DMS114 treated with DMSO at 0.1 percent for 48 hours (cell line): ENCODE results near the gene CHADL.
A peak's percentile ranks its signal among the peaks of the same experiment; 100 is the strongest.
"Not testable (repeated sequence)": the region's sequence is repeated elsewhere in the genome, so short reads cannot be mapped to it uniquely, and the experiment has no call there.

Experiments
- DNase-seq: peaks from one replicate; lab custom pipeline; 2025; ENCODE audit not compliant: unreplicated experiment; lab: John Stamatoyannopoulos, UW

CHADL gene

GRCh38 chr22:41197038-41197972 is 43.4 kb downstream of the CHADL start:
- peak; percentile 60 for DNase-seq

GRCh38 chr22:41193829-41194228 is 46.9 kb downstream of the CHADL start:
- no peak for DNase-seq

GRCh38 chr22:41191467-41191866 is 49.3 kb downstream of the CHADL start:
- DNase-seq, result no peak

GRCh38 chr22:41184679-41185078 is 56.1 kb downstream of the CHADL start:
- DNase-seq, result no peak

- DNase-seq, result no peak
Measured at GRCh38 chr22:41181349-41182241, 59.1 kb downstream of the CHADL start.

GRCh38 chr22:41180926-41181325 is 59.8 kb downstream of the CHADL start:
- no peak for DNase-seq

- not testable (repeated sequence) for DNase-seq
Measured at GRCh38 chr22:41180362-41180761, 60.4 kb downstream of the CHADL start.
